CD8-positive, alpha-beta memory T cell (primary cell): ENCODE measurements around the gene ZNF143. TPM values are rescaled to one million over a fixed set of nuclear protein-coding genes. Genes with fewer than 3 reads are reported as not detected.
"Not testable (repeated sequence)": the region's sequence is repeated elsewhere in the genome, so short reads cannot be mapped to it uniquely, and the experiment has no call there.

Experiments
- CTCF ChIA-PET: fragments of 350-600 bp; sonication (Branson Sonifier 250); formaldehyde crosslinking; loops from one replicate; lab custom pipeline; 2021; ENCODE audit warnings: antibody characterized with exemption; lab: Charles Lee
- POLR2A ChIA-PET: fragments of 350-600 bp; sonication (Branson Sonifier 250); formaldehyde crosslinking; loops from one replicate; lab custom pipeline; 2021; ENCODE audit warnings: antibody characterized with exemption; lab: Charles Lee
- DNase-seq, 5 donors: peaks; one replicate each; pipeline versions ENCODE4 v3.0.0 to v3.0.0-alpha.2; 2020 to 2022; ENCODE audit warnings: mixed read lengths in 1 of 5
- H3K27ac ChIP-seq: one replicate; pipeline ENCODE4 v1.7.0; 2013; ENCODE audit warnings: low read depth, mild to moderate bottlenecking, low read length, moderate library complexity
- H3K27me3 ChIP-seq: 2 replicates; pipeline ENCODE4 v1.7.0; 2013; ENCODE audit warnings: low read length, mild to moderate bottlenecking; ENCODE audit not compliant: insufficient read depth, poor library complexity, severe bottlenecking
- H3K36me3 ChIP-seq: 2 replicates; pipeline ENCODE4 v1.7.0; 2013; ENCODE audit warnings: mild to moderate bottlenecking, low read length, moderate library complexity; ENCODE audit not compliant: insufficient read depth
- H3K4me1 ChIP-seq: 2 replicates; pipeline ENCODE4 v1.7.0; 2013; ENCODE audit warnings: mild to moderate bottlenecking, low read length, moderate library complexity; ENCODE audit not compliant: insufficient read depth
- H3K4me3 ChIP-seq: 2 replicates; pipeline ENCODE4 v1.7.0; 2013; ENCODE audit warnings: mild to moderate bottlenecking, low read length
- H3K9me3 ChIP-seq: 2 replicates; pipeline ENCODE4 v1.7.0; 2013; ENCODE audit warnings: mild to moderate bottlenecking, low read length
- H3K27ac Mint-ChIP-seq, 8 donors: one replicate each; pipeline ENCODE4 v1.8.0; 2020 to 2021; ENCODE audit warnings: mixed read lengths in 8 of 8, mild to moderate bottlenecking in 6 of 8, inconsistent platforms in 3 of 8, moderate library complexity in 3 of 8
- H3K27me3 Mint-ChIP-seq, 2 donors: one replicate each; pipeline ENCODE4 v1.8.0; 2020 to 2021; ENCODE audit warnings: mixed read lengths in 2 of 2, mild to moderate bottlenecking in 1 of 2, moderate library complexity in 1 of 2
- H3K36me3 Mint-ChIP-seq, 3 donors: one replicate each; pipeline ENCODE4 v1.8.0; 2020 to 2021; ENCODE audit warnings: mixed read lengths in 3 of 3, inconsistent platforms in 1 of 3, mild to moderate bottlenecking in 1 of 3
- H3K4me1 Mint-ChIP-seq, 3 donors: one replicate each; pipeline ENCODE4 v1.8.0; 2020 to 2021; ENCODE audit warnings: mixed read lengths in 3 of 3, inconsistent platforms in 1 of 3, mild to moderate bottlenecking in 1 of 3
- H3K4me3 Mint-ChIP-seq, 7 donors: one replicate each; pipeline ENCODE4 v1.8.0; 2020 to 2021; ENCODE audit warnings: mixed read lengths in 7 of 7, mild to moderate bottlenecking in 6 of 7, moderate library complexity in 4 of 7, inconsistent platforms in 2 of 7
- H3K9me3 Mint-ChIP-seq, 5 donors: one replicate each; pipeline ENCODE4 v1.8.0; 2020 to 2022; ENCODE audit warnings: mixed read lengths in 5 of 5, mild to moderate bottlenecking in 3 of 5, moderate library complexity in 2 of 5, inconsistent platforms in 1 of 5
- polyA plus RNA-seq: library from polyadenylated mRNA; unstranded; fragments of 300-500 nt; fragmentation: Illumina TruSeq; gene quantifications from one replicate; pipeline ENCODE4 v1.2.3, GENCODE V29; 2021
- total RNA-seq, 2 experiments: library from RNA; stranded (reverse); gene quantifications; one replicate each; pipeline ENCODE4 v1.2.3, GENCODE V29; 2021

ZNF143 gene
- 10 to 100 TPM; 33.0 to 39.8 TPM for total RNA-seq
- polyA plus RNA-seq, result 33.3 TPM

DNA sequence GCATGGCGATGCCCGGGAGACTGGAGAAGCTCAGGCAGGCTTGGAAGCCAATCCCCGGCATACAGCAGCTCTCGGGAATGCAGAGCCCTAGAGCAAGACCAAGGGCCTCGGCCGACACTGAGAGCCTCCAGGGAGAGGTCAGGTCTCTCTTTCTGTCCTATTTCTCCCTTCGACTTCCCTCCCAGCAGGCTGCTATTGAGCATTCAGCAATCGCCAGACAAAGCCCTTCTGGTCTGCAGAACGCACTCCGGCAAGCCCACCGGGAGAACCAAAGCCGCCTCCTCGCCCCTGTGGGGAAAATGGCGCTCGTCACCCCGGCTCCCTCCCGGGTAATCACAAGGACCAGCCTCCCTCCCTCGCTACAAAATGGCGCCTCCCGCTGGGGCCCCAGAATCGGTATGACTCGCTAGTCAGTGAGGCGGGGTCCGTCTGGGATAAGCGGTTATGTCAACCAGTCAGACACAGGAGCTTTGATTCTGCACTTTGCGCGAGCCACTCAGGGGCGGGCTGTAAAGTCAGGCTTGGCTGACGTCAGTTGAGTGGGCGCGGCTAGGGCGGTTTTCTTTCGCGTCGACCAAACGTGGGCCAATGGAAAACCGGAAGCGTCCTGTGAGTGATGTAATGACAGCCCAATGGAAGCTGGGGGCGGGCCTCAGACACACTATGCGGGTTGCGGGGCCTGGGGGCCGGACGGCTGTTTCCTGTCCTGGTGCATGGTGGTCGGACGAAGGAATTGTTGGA lies at the start of gene ZNF143:
TSS of gene ZNF143 (plus strand) at position 691 of the 741 bp plus-strand sequence. CDS start 10,297 bp downstream, outside the sequence.
- H3K4me1 Mint-ChIP-seq, result peaks cover 30 to 38% (median 36%) of the 10 kb centered on the region in 3 donors

DNA sequence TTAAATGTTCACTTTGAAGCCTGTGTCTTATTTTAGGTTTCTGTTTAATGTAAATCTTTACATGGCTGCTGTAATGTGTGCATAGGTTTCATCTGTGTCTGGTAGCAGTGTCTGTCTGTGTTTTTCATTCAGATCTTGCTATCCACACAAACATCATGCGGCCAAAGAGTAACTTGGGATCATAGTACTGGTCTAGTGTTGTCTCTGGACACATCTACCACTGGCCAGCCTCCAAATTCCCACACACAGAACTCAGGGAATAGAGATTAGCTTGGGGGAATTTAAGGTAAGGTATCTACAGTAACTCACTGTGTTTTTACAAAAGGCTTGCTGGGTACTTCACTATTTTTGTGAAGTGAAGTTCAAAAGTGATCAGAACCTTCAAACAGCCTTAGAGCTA lies 32.1 kb upstream of the ZNF143 start:
- no peak overlapping the region for H3K27ac ChIP-seq
- CTCF ChIA-PET, result no interaction called here
- Mint-ChIP-seq H3K27ac (peak overlapping the region in 2 of 8 donors; percentile 46 to 69), H3K9me3 (no peaks in the 10 kb centered on the region), H3K4me1 (no peaks in the 10 kb centered on the region), H3K36me3 (peaks cover 0 to 78% (median 21%) of the 10 kb centered on the region in 3 donors), H3K4me3 (no peak overlapping the region), H3K27me3 (no peaks in the 10 kb centered on the region)
- DNase-seq, result no peak
- no peaks in the 10 kb centered on the region for H3K27me3 ChIP-seq
- H3K4me3 ChIP-seq, result no peak overlapping the region
- no peaks in the 10 kb centered on the region for H3K9me3 ChIP-seq
- POLR2A ChIA-PET, result no interaction called here
- peaks cover 44% of the 10 kb centered on the region for H3K36me3 ChIP-seq
- no peaks in the 10 kb centered on the region for H3K4me1 ChIP-seq

More for the DNA sequence above, at the start of gene ZNF143:
- Histone ChIP-seq H3K27me3 (no peaks in the 10 kb centered on the region), H3K36me3 (no peaks in the 10 kb centered on the region), H3K9me3 (no peaks in the 10 kb centered on the region), H3K27ac (peak within 1 kb of the TSS; percentile 99), H3K4me3 (peak within 1 kb of the TSS; percentile 88), H3K4me1 (peaks cover 25% of the 10 kb centered on the region)
- peak; percentile 99 to 100 (median 100) for DNase-seq
- peak within 1 kb of the TSS; percentile 90 to 95 (median 93) for H3K4me3 Mint-ChIP-seq
- H3K27ac Mint-ChIP-seq, result peak within 1 kb of the TSS; percentile 96 to 99 (median 98)
- H3K36me3 Mint-ChIP-seq, result peaks cover 0 to 11% (median 0%) of the 10 kb centered on the region in 3 donors
- no peaks in the 10 kb centered on the region for H3K9me3 Mint-ChIP-seq
- POLR2A ChIA-PET, result interaction anchor here (0.5 to 2.6 kb wide), 20 partner anchors 12 to 843 kb away, joined by 3 to 23 read pairs (median 5); partner anchors contain the start of genes IPO7, TMEM41B, TMEM9B and WEE1
- no peaks in the 10 kb centered on the region for H3K27me3 Mint-ChIP-seq
- CTCF ChIA-PET, result interaction anchor here (0.6 to 3.1 kb wide), 9 partner anchors 12 to 497 kb away, joined by 3 to 11 read pairs (median 3); no protein-coding TSS in a partner anchor

DNA sequence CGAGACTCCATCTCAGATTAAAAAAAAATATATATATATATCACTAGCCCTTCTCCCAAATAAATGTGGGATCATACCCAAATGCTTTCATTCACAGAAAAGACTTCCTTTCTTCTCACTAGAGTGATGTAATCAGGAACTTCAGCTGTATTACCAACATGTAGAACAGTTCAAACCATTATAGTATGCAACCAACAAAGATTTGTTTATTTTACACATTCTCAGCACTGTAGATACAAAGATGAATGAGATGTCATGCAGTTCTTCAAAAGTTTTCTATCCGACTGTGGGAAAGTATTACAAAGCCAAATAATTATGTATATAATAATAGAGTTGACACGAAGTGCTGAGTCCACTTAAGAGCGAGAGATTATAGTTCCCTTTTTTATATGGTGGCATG lies 22.2 kb upstream of the ZNF143 start:
- Mint-ChIP-seq H3K27me3 (no peaks in the 10 kb centered on the region), H3K36me3 (peaks cover 11 to 79% (median 28%) of the 10 kb centered on the region in 3 donors), H3K9me3 (no peaks in the 10 kb centered on the region), H3K4me1 (peaks cover 0 to 2% (median 0%) of the 10 kb centered on the region in 3 donors), H3K27ac (no peak overlapping the region), H3K4me3 (no peak overlapping the region)
- Histone ChIP-seq H3K27ac (no peak overlapping the region), H3K27me3 (no peaks in the 10 kb centered on the region), H3K4me1 (no peaks in the 10 kb centered on the region), H3K36me3 (peaks cover 51% of the 10 kb centered on the region), H3K9me3 (no peaks in the 10 kb centered on the region), H3K4me3 (no peak overlapping the region)
- DNase-seq, result no peak
- CTCF ChIA-PET, result no interaction called here
- POLR2A ChIA-PET, result interaction anchor here (0.7 kb wide), 1 partner anchor 26 kb away, joined by 3 read pairs; no protein-coding TSS in a partner anchor

DNA sequence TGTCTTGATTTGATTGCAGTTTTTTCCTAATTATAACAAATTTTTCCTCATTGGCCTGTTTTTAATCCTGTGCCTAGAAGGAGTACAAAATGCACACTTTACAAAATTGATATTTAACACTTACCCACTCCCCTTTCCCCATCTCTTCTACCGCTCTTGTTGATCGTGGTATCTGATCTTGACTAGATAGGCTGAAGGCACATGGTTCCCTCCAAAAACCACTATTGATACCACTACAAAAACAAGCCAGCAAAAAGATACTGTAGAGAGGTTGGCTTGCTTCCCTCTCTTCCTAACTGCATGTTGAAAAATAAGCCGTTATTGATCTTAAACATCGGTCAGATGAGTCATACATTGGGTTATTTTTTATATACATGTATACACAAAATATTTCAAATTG lies 14.6 kb upstream of the ZNF143 start:
- peak overlapping the region in 4 of 8 donors; percentile 3 to 46 (median 9) for H3K27ac Mint-ChIP-seq
- ChIA-PET CTCF (no interaction called here), POLR2A (interaction anchor here (1.4 kb wide), 1 partner anchor 14 kb away, joined by 5 read pairs; the partner anchor contains the start of gene ZNF143)
- Histone ChIP-seq H3K4me3 (no peak overlapping the region), H3K36me3 (peaks cover 12% of the 10 kb centered on the region), H3K4me1 (no peaks in the 10 kb centered on the region), H3K27ac (no peak overlapping the region), H3K27me3 (no peaks in the 10 kb centered on the region), H3K9me3 (no peaks in the 10 kb centered on the region)
- peaks cover 0 to 5% (median 3%) of the 10 kb centered on the region in 5 donors for H3K9me3 Mint-ChIP-seq
- H3K4me3 Mint-ChIP-seq, result peak overlapping the region in 1 of 7 donors; percentile 40
- H3K27me3 Mint-ChIP-seq, result no peaks in the 10 kb centered on the region
- H3K4me1 Mint-ChIP-seq, result peaks cover 0 to 13% (median 12%) of the 10 kb centered on the region in 3 donors
- H3K36me3 Mint-ChIP-seq, result peaks cover 4 to 41% (median 7%) of the 10 kb centered on the region in 3 donors
- no peak for DNase-seq

DNA sequence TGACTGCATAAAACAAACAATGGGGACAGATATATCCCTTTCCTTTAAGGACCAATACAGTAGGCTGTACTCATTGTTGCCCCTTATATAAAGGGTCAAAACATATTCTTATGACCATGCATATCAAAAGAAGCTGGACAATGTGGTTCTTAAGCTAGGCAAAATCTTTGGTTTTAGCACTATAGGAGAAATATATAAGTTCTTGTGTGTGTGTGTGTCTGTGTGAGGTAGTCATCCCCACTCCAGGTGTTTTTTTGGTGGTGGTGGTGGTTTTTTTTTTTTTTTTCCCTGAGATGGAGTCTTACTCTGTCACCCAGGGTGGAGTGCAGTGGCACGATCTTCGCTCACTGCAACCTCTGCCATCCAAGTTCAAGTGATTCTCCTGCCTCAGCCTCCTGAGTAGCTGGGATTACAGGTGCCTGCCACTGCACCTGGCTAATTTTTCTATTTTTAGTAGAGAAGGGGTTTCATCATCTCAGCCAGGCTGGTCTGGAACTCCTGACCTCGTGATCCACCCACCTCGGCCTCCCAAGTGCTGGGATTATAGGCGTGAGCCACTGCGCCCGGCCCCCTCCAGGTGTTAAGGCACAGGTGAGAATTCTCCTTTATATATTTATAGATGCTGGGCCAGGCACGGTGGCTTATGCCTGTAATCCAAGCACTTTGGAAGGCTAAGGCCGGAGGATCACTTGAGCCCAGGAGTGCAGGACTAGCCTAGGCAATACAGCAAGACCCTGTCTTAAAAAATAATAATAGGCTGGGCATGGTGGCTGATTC lies 12.0 kb upstream of the ZNF143 start:
- Mint-ChIP-seq H3K36me3 (peaks cover 4 to 21% (median 9%) of the 10 kb centered on the region in 3 donors), H3K4me3 (no peak overlapping the region), H3K27ac (no peak overlapping the region), H3K9me3 (peaks cover 7 to 17% (median 14%) of the 10 kb centered on the region in 5 donors), H3K4me1 (peaks cover 0 to 13% (median 12%) of the 10 kb centered on the region in 3 donors), H3K27me3 (no peaks in the 10 kb centered on the region)
- Histone ChIP-seq H3K27ac (no peak overlapping the region), H3K4me3 (no peak overlapping the region), H3K27me3 (no peaks in the 10 kb centered on the region), H3K4me1 (no peaks in the 10 kb centered on the region), H3K36me3 (no peaks in the 10 kb centered on the region), H3K9me3 (no peaks in the 10 kb centered on the region)
- no peak for DNase-seq
- CTCF ChIA-PET, result interaction anchor here (0.8 kb wide), 1 partner anchor 12 kb away, joined by 3 read pairs; the partner anchor contains the start of gene ZNF143
- POLR2A ChIA-PET, result no interaction called here

DNA sequence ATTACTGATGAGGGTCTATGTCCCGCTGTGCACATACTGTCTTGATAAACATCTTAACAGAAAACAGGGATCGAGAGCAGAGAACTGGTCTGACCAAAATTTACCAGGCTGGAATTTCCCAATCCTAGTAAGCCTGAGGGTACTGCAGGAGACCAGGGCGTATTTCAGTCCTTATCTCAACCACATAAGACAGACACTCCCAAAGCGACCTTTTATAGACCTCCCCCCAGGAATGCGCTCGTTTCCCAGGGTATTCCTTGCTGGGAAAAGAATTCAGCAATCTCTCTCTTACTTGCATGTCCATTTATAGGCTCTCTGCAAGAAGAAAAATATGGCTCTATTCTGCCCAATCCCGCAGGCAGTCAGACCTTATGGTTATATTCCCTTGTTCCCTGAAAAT lies 8.8 kb upstream of the ZNF143 start:
- H3K9me3 Mint-ChIP-seq, result peaks cover 7 to 17% (median 14%) of the 10 kb centered on the region in 5 donors
- H3K9me3 ChIP-seq, POLR2A ChIA-PET, CTCF ChIA-PET, H3K4me3 ChIP-seq, DNase-seq, H3K36me3 Mint-ChIP-seq, H3K36me3 ChIP-seq, H3K27ac Mint-ChIP-seq, H3K4me1 Mint-ChIP-seq, H3K4me1 ChIP-seq, H3K27ac ChIP-seq, H3K27me3 ChIP-seq, H3K27me3 Mint-ChIP-seq, H3K4me3 Mint-ChIP-seq: not testable (repeated sequence)

DNA sequence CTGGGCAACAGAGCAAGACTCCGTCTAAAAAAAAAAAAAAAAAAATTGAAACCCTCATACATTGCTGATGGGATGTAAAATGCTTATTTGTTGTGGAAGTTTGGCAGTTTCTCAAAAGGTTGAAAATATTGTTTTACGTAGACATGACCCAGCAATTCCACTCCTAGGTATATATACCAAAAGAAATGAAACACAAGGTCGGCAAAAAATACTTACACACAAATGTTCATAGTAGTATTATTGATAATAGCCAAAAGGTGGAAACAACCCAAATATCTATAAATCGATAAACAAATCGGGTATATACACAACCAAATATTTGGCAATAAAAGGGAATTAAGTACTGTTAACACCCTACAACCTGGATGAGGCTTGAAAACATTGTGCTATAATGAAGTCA lies 5.1 kb upstream of the ZNF143 start:
- no peaks in the 10 kb centered on the region for H3K9me3 ChIP-seq
- ChIA-PET CTCF (no interaction called here), POLR2A (no interaction called here)
- H3K4me1 Mint-ChIP-seq, result peaks cover 8 to 13% (median 10%) of the 10 kb centered on the region in 3 donors
- H3K27ac ChIP-seq, result no peak overlapping the region
- H3K4me1 ChIP-seq, result peaks cover 5% of the 10 kb centered on the region
- no peaks in the 10 kb centered on the region for H3K36me3 ChIP-seq
- no peak for DNase-seq
- H3K27me3 Mint-ChIP-seq, result no peaks in the 10 kb centered on the region
- no peak overlapping the region for H3K4me3 ChIP-seq
- H3K27me3 ChIP-seq, result no peaks in the 10 kb centered on the region
- H3K27ac Mint-ChIP-seq, result no peak overlapping the region
- H3K36me3 Mint-ChIP-seq, result peaks cover 0 to 7% (median 5%) of the 10 kb centered on the region in 3 donors
- peak overlapping the region in 1 of 7 donors; percentile 5 for H3K4me3 Mint-ChIP-seq
- peaks cover 7 to 17% (median 14%) of the 10 kb centered on the region in 5 donors for H3K9me3 Mint-ChIP-seq
